ENCODE measurements around the gene SERPINE3.

DNA sequence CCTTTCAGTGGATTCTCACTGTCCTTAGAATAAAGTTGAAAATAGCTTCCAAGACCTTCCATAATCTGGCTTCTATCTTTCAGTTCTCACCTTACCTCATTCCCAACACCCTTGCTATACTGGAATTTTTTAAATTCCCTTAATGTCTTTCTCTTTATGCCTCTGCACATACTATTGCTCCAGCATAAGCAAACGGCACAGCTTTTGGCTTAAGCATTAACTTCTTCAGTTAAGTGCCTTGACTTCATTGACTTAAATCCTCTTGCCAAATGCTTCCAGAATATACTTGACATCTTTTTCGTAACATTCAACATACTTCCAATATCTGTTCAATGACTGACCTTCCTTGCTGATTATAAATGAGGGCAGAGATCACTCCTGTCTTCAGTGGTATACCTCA is 34.0 kb downstream of the SERPINE3 start:
- TF ChIP-seq CTCF (IDR thresholded peaks at IDR 0.05) (no peak), POLR2A (IDR thresholded peaks at IDR 0.05) (no peak)

Measured in transverse colon (tissue), 3 donors.